HepG2 (cell line): Measurements from ENCODE around the gene IP6K3. TPM values are rescaled to one million over a fixed set of nuclear protein-coding genes. Genes with fewer than 3 reads are reported as not detected.

Experiments
- ATAC-seq: fragments of 200-7000 bp; cut with Tn5 transposase; 3 replicates; pipeline ENCODE4 v1.9.1; 2020; ENCODE audit warnings: mild to moderate bottlenecking, moderate library complexity
- BruUV-seq: library from RNA; stranded (reverse); fragments of 400-500 nt; replicated peaks from 2 replicates; lab custom pipeline; 2021; lab: Mats Ljungman, UMichigan
- CTCF ChIA-PET: fragments of 300-600 bp; formaldehyde crosslinking; extraction: SDS; loops from one replicate; lab custom pipeline; 2021; ENCODE audit warnings: low total read pairs, inconsistent platforms, low intra/inter-chr PET ratio; lab: Yijun Ruan, JAX
- POLR2A ChIA-PET: fragments of 350-600 bp; sonication (Branson Sonifier 250); formaldehyde crosslinking; loops from one replicate; lab custom pipeline; 2020; ENCODE audit warnings: antibody characterized with exemption, inconsistent platforms; lab: Yijun Ruan, JAX
- DNase-seq: peaks from one replicate; pipeline ENCODE4 v3.0.0-alpha.2; 2015; ENCODE audit warnings: low spot score
- FAIRE-seq: peaks from 3 replicates; lab custom pipeline; 2011; peaks lifted over from hg19 to GRCh38; lab: Jason Lieb, UNC
- H2AFZ ChIP-seq: one replicate; pipeline ENCODE4 v1.6.1; 2011; ENCODE audit warnings: low read length, inconsistent platforms
- H3K27ac ChIP-seq: fragments of 300-600 bp; 3 replicates; pipeline ENCODE4 v1.8.0; 2011; ENCODE audit warnings: mixed run types, mild to moderate bottlenecking, mixed read lengths, low read length, inconsistent platforms; ENCODE audit not compliant: insufficient read depth; ENCODE audit errors: extremely low read length
- H3K27me3 ChIP-seq, 2 experiments: fragments of 200-600 bp in 1 of 2; 2 replicates in 1 of 2; 3 replicates in 1 of 2; pipeline versions ENCODE4 v1.6.0 to v1.8.0; 2011; ENCODE audit warnings: low read length in 2 of 2, mild to moderate bottlenecking in 2 of 2, moderate library complexity in 2 of 2, inconsistent platforms in 1 of 2; ENCODE audit not compliant: insufficient read depth in 2 of 2, control insufficient read depth in 1 of 2
- H3K36me3 ChIP-seq, 2 experiments: fragments of 200-600 bp in 1 of 2; replicated peaks in 1 of 2; 2 replicates in 1 of 2; 3 replicates in 1 of 2; pipeline versions ENCODE4 v1.5.1 to v1.8.0; 2011; ENCODE audit warnings: low read length in 2 of 2, inconsistent platforms in 1 of 2; ENCODE audit not compliant: insufficient read depth in 2 of 2, control insufficient read depth in 1 of 2
- H3K4me1 ChIP-seq: 2 replicates; pipeline ENCODE4 v1.5.1; 2012; ENCODE audit warnings: low read length, inconsistent platforms; ENCODE audit not compliant: insufficient read depth
- H3K4me2 ChIP-seq: 2 replicates; pipeline ENCODE4 v1.6.0; 2011; ENCODE audit warnings: low read depth, low read length, inconsistent platforms
- H3K4me3 ChIP-seq, 3 experiments: fragments of 200-600 bp in 1 of 3; sonication (generic), shearing (Covaris generic) in 1 of 3; replicated peaks in 1 of 3; 2 replicates each; pipeline ENCODE4 v1.5.1; 2011 to 2016; ENCODE audit warnings: low read length in 3 of 3, inconsistent platforms in 2 of 3, low read depth in 2 of 3, mild to moderate bottlenecking in 2 of 3, control low read depth in 1 of 3, mixed read lengths in 1 of 3; ENCODE audit not compliant: insufficient read depth in 1 of 3
- H3K79me2 ChIP-seq: one replicate; pipeline ENCODE4 v1.6.1; 2011; ENCODE audit warnings: low read length, inconsistent platforms; ENCODE audit not compliant: insufficient read depth
- H3K9ac ChIP-seq: 2 replicates; pipeline ENCODE4 v1.6.0; 2011; ENCODE audit warnings: mild to moderate bottlenecking, low read depth, low read length, inconsistent platforms; ENCODE audit not compliant: insufficient read depth
- H3K9me3 ChIP-seq: 2 replicates; pipeline ENCODE4 v1.5.1; 2012; ENCODE audit warnings: mild to moderate bottlenecking, low read length
- H4K20me1 ChIP-seq: 2 replicates; pipeline ENCODE4 v1.6.0; 2011; ENCODE audit warnings: inconsistent platforms, mild to moderate bottlenecking, low read length, moderate library complexity; ENCODE audit not compliant: insufficient read depth
- CCAR2 ChIP-seq: fragments of 200-400 bp; formaldehyde crosslinking; optimal IDR thresholded peaks from 2 replicates; pipeline ENCODE3; 2018; ENCODE audit warnings: low read depth, mild to moderate bottlenecking, low read length, moderate library complexity
- CENPX ChIP-seq: sonication (generic); formaldehyde crosslinking; IDR thresholded peaks from 2 replicates; pipeline ENCODE4 v1.9.0; 2021; ENCODE audit warnings: mild to moderate bottlenecking, missing genetic modification reagents, moderate library complexity
- GTF3A ChIP-seq: sonication (generic); formaldehyde crosslinking; conservative IDR thresholded peaks from 2 replicates; pipeline ENCODE4 v1.4.0; 2020; ENCODE audit warnings: mild to moderate bottlenecking, missing genetic modification reagents
- KDM5B ChIP-seq: sonication (generic); formaldehyde crosslinking; IDR thresholded peaks from 2 replicates; pipeline ENCODE4 v1.4.0; 2020; ENCODE audit warnings: missing genetic modification reagents, mild to moderate bottlenecking, borderline replicate concordance
- MED8 ChIP-seq: sonication (generic); formaldehyde crosslinking; IDR thresholded peaks from 2 replicates; pipeline ENCODE4 v1.8.1; 2023; ENCODE audit warnings: mild to moderate bottlenecking, missing genetic modification reagents; ENCODE audit not compliant: insufficient replicate concordance
- NFATC3 ChIP-seq: sonication (generic); formaldehyde crosslinking; IDR thresholded peaks from 2 replicates; pipeline ENCODE4 v1.5.1; 2020; ENCODE audit warnings: mild to moderate bottlenecking, missing genetic modification reagents
- PAX8 ChIP-seq: sonication (generic); formaldehyde crosslinking; IDR thresholded peaks from 2 replicates; pipeline ENCODE4 v1.8.0; 2022; ENCODE audit warnings: mild to moderate bottlenecking, missing genetic modification reagents, borderline replicate concordance
- ZFYVE20 ChIP-seq: sonication (generic); formaldehyde crosslinking; IDR thresholded peaks from 2 replicates; pipeline ENCODE4 v1.8.0; 2023; ENCODE audit warnings: low read depth, mild to moderate bottlenecking, moderate library complexity, missing genetic modification reagents, borderline replicate concordance
- ZNF484 ChIP-seq: sonication (generic); formaldehyde crosslinking; IDR thresholded peaks from 2 replicates; pipeline ENCODE4 v1.5.1; 2020; ENCODE audit warnings: mild to moderate bottlenecking, low read depth, missing genetic modification reagents, borderline replicate concordance
- ZNF552 ChIP-seq: sonication (generic); formaldehyde crosslinking; IDR thresholded peaks from 2 replicates; pipeline ENCODE4 v1.9.0; 2022; ENCODE audit warnings: missing genetic modification reagents, mild to moderate bottlenecking, borderline replicate concordance
- WGBS: methylation state at CpG from one replicate; pipeline ENCODE4 v1.1.6; 2017; ENCODE audit warnings: low lambda C conversion rate; 5-methylcytosine and 5-hydroxymethylcytosine counted together
- in situ Hi-C: cut with HindIII; loops from 2 replicates; pipeline ENCODE4 v1.10.0; 2017; ENCODE audit warnings: low pct_unique_long_range_greater_than_20kb; ENCODE audit not compliant: extremely low pct_ligation_motif_present
- intact Hi-C: fragments of 100-400 bp; cut with micrococcal nuclease; formaldehyde crosslinking; loops from one replicate; pipeline ENCODE4 v1.10.0; 2022; ENCODE audit not compliant: unreplicated experiment
- polyA plus RNA-seq, 8 experiments: library from polyadenylated mRNA; depleted of rRNA in 3 of 8; stranded (reverse) in 7 of 8; unstranded in 1 of 8; fragments of >200 nt; fragmentation: Illumina TruSeq in 4 of 8; extraction: Trizol in 4 of 8; gene quantifications; 2 replicates each; pipeline versions ENCODE4 v1.2.1 to v1.2.3, GENCODE V29; 2011 to 2016; ENCODE audit warnings: low read depth in 4 of 8, missing spikeins in 1 of 8, mixed read lengths in 1 of 8; ENCODE audit not compliant: insufficient read depth in 1 of 8
- total RNA-seq, 5 experiments: library from RNA; depleted of rRNA; stranded (reverse); fragments of >200 nt; fragmentation: Illumina TruSeq; extraction: Trizol; gene quantifications; 2 replicates each; pipeline ENCODE4 v1.2.3, GENCODE V29; 2016; ENCODE audit warnings: low read depth in 1 of 5
- TF ChIP-seq, protein P1 (sequence below): sonication (generic); formaldehyde crosslinking; IDR thresholded peaks from 2 replicates; pipeline ENCODE4 v1.8.1; 2023; ENCODE audit warnings: mild to moderate bottlenecking, moderate library complexity, missing genetic modification reagents
- TF ChIP-seq, protein P2 (sequence below): sonication (generic); formaldehyde crosslinking; IDR thresholded peaks from 2 replicates; pipeline ENCODE4 v1.4.0; 2020; ENCODE audit warnings: missing genetic modification reagents
- TF ChIP-seq, protein P3 (sequence below): sonication (generic); formaldehyde crosslinking; conservative IDR thresholded peaks from 2 replicates; pipeline ENCODE4 v1.5.0; 2020; ENCODE audit warnings: missing genetic modification reagents

The IP6K3 gene
- total and polyA plus RNA-seq, 2 of the 13 experiments (the other 11 are each of a cell fraction or from before 2014, with no cell fraction given) = 0.11 to 0.18 TPM

DNA sequence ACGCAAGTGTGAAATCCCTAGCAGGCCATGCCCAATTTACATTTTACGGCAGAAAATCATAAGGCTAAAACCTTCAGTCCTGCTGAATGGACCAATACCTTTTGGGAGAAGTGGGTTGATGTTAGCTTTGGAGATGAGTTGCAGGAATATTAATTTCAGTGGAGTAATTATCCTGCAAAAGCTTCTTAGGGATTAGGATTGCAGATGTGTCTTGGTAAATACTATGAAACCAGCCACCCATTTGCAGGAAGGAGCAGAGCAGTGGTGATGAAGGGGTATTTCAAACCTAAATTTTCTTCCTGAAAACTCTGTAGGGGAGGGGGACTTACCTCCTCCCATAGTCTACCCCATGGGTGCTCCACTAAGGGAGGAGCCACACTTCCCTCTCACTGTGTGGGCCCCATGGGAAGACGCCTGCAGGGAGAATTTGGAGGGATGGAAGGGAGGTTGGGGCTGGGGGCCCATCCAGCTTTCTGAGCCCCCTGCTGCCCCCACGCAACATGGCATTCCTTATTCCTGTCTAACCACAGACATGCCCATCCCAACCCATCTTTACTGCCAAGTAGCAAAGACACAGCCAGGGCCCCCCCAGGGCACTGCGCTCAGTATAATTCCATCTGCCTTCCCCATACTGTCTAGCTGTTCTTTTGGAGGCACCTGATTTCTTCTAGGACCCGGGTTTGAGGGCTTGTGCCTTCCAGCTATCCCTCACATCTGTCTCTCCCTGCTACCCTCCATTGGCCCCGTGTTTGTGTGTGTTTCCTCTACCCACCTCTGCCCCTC is 20.6 kb downstream of the IP6K3 start:
- Histone ChIP-seq H3K4me1 (no peaks in the 10 kb centered on the region), H3K27me3 (no peaks in the 10 kb centered on the region; a peak in 3 of 5 replicates), H3K9me3 (no peaks in the 10 kb centered on the region), H3K27ac (no peak overlapping the region)
- DNase-seq (no peak), ATAC-seq (no peak)
- intact Hi-C loops = no loop called here
- 58% methylated on average over 7 of the region's 7 CpGs for WGBS
- TF ChIP-seq, protein P1, sequence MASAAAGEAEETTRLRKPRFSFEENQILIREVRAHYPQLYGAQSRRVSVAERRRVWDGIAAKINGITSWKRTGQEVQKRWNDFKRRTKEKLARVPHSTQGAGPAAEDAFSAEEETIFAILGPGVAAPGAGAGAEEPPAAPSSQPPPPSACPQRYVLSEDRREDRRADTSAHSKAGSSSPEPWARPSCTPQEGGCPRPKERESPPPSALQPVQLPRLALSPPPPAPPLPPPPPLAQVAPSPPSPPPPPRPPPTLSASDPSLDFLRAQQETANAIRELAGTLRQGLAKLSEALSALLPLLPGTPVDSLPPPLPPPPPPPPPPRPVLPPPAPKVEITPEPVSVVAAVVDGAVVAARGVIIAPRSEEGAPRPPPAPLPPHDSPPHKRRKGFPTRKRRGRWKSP (CRISPR knock-in tag) = no peak
- TF ChIP-seq CCAR2 (no peak), PAX8 (CRISPR knock-in tag) (no peak), KDM5B (no peak), ZFYVE20 (CRISPR knock-in tag) (no peak), ZNF552 (CRISPR knock-in tag) (no peak), GTF3A (CRISPR knock-in tag) (no peak), ZNF484 (CRISPR knock-in tag) (no peak), MED8 (CRISPR knock-in tag) (no peak), CENPX (no peak), NFATC3 (CRISPR knock-in tag) (no peak)
- TF ChIP-seq, protein P2, sequence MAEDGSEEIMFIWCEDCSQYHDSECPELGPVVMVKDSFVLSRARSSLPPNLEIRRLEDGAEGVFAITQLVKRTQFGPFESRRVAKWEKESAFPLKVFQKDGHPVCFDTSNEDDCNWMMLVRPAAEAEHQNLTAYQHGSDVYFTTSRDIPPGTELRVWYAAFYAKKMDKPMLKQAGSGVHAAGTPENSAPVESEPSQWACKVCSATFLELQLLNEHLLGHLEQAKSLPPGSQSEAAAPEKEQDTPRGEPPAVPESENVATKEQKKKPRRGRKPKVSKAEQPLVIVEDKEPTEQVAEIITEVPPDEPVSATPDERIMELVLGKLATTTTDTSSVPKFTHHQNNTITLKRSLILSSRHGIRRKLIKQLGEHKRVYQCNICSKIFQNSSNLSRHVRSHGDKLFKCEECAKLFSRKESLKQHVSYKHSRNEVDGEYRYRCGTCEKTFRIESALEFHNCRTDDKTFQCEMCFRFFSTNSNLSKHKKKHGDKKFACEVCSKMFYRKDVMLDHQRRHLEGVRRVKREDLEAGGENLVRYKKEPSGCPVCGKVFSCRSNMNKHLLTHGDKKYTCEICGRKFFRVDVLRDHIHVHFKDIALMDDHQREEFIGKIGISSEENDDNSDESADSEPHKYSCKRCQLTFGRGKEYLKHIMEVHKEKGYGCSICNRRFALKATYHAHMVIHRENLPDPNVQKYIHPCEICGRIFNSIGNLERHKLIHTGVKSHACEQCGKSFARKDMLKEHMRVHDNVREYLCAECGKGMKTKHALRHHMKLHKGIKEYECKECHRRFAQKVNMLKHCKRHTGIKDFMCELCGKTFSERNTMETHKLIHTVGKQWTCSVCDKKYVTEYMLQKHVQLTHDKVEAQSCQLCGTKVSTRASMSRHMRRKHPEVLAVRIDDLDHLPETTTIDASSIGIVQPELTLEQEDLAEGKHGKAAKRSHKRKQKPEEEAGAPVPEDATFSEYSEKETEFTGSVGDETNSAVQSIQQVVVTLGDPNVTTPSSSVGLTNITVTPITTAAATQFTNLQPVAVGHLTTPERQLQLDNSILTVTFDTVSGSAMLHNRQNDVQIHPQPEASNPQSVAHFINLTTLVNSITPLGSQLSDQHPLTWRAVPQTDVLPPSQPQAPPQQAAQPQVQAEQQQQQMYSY (CRISPR knock-in tag) = no peak
- TF ChIP-seq, protein P3, sequence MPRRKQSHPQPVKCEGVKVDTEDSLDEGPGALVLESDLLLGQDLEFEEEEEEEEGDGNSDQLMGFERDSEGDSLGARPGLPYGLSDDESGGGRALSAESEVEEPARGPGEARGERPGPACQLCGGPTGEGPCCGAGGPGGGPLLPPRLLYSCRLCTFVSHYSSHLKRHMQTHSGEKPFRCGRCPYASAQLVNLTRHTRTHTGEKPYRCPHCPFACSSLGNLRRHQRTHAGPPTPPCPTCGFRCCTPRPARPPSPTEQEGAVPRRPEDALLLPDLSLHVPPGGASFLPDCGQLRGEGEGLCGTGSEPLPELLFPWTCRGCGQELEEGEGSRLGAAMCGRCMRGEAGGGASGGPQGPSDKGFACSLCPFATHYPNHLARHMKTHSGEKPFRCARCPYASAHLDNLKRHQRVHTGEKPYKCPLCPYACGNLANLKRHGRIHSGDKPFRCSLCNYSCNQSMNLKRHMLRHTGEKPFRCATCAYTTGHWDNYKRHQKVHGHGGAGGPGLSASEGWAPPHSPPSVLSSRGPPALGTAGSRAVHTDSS (CRISPR knock-in tag) = no peak
- TF ChIP-seq, all 625 proteins: peak for 0
- ChIA-PET CTCF (no interaction called here), POLR2A (no interaction called here)
- Histone ChIP-seq H3K4me3 (no peak overlapping the region), H2AFZ (no peak overlapping the region), H3K9ac (no peak overlapping the region), H3K4me2 (no peak overlapping the region), H3K79me2 (no peaks in the 10 kb centered on the region), H3K36me3 (no peaks in the 10 kb centered on the region), H4K20me1 (no peaks in the 10 kb centered on the region)
- no TSS peak for BruUV-seq
- in situ Hi-C loops = no loop called here
- no peak for FAIRE-seq
